Stimulated activated CD8-positive, alpha-beta memory T cell treated with anti-CD3 and anti-CD28 coated beads, Interleukin-12 subunit alpha, Interleukin-12 subunit beta, amount 100 ng/mL, for 1 hour (primary cell): ENCODE measurements around the gene SLC6A3.
"Not testable (repeated sequence)": the region's sequence is repeated elsewhere in the genome, so short reads cannot be mapped to it uniquely, and the experiment has no call there.

Experiments used
- DNase-seq: peaks from one replicate; pipeline ENCODE4 v3.0.0-alpha.2; 2020; ENCODE audit warnings: low read depth

The SLC6A3 gene

GRCh38 chr5:1370006-1370405, 75.2 kb downstream of the SLC6A3 start:
- DNase-seq, result no peak

- no peak for DNase-seq
These were observed 76.5 kb downstream of the SLC6A3 start for GRCh38 chr5:1368756-1369155.

- no peak for DNase-seq
These were observed 77.0 kb downstream of the SLC6A3 start for GRCh38 chr5:1368236-1368635.

GRCh38 chr5:1367149-1367548, 78.1 kb downstream of the SLC6A3 start:
- DNase-seq, result no peak

- DNase-seq, result no peak
These were observed 78.7 kb downstream of the SLC6A3 start for GRCh38 chr5:1366514-1366913.

GRCh38 chr5:1364211-1364610, 81.0 kb downstream of the SLC6A3 start:
- DNase-seq, result no peak

- DNase-seq, result no peak
These were observed 81.7 kb downstream of the SLC6A3 start for GRCh38 chr5:1363581-1363980.

- no peak for DNase-seq
These were observed 82.1 kb downstream of the SLC6A3 start for GRCh38 chr5:1363160-1363559.

- DNase-seq, result no peak
These were observed 82.8 kb downstream of the SLC6A3 start for GRCh38 chr5:1362242-1363015.

GRCh38 chr5:1360861-1361260, 84.4 kb downstream of the SLC6A3 start:
- DNase-seq, result no peak

- DNase-seq, result not testable (repeated sequence)
These were observed 84.9 kb downstream of the SLC6A3 start for GRCh38 chr5:1360367-1360766.

GRCh38 chr5:1359713-1360112, 85.5 kb downstream of the SLC6A3 start:
- DNase-seq, result no peak

GRCh38 chr5:1359031-1359645, 86.1 kb downstream of the SLC6A3 start:
- no peak for DNase-seq

GRCh38 chr5:1358726-1359025, 86.6 kb downstream of the SLC6A3 start:
- DNase-seq, result no peak

GRCh38 chr5:1357946-1358725, 87.1 kb downstream of the SLC6A3 start:
- DNase-seq, result no peak

- no peak for DNase-seq
These were observed 88.1 kb downstream of the SLC6A3 start for GRCh38 chr5:1356873-1357787.

GRCh38 chr5:1354576-1354975, 90.7 kb downstream of the SLC6A3 start:
- DNase-seq, result no peak

- no peak for DNase-seq
These were observed 92.7 kb downstream of the SLC6A3 start for GRCh38 chr5:1352231-1353219.

- DNase-seq, result no peak
These were observed 94.1 kb downstream of the SLC6A3 start for GRCh38 chr5:1351156-1351555.

- DNase-seq, result no peak
These were observed 96.0 kb downstream of the SLC6A3 start for GRCh38 chr5:1349246-1349645.

- DNase-seq, result no peak
These were observed 96.3 kb downstream of the SLC6A3 start for GRCh38 chr5:1348986-1349245.
